Astrocyte of the spinal cord (primary cell): ENCODE measurements around the gene GKN1.

ENCODE experiments used
- DNase-seq: peaks from one replicate; pipeline ENCODE4 v3.0.0; 2011; ENCODE audit warnings: low read depth, low spot score
- H3K4me3 ChIP-seq: 2 replicates; pipeline ENCODE4 v1.5.1; 2011; ENCODE audit warnings: low read depth, mild to moderate bottlenecking, low read length, moderate library complexity
- CTCF ChIP-seq: IDR thresholded peaks from 2 replicates; pipeline ENCODE4 v1.5.1; 2012; ENCODE audit warnings: low read depth, mild to moderate bottlenecking, low read length, inconsistent platforms
- in situ Hi-C: cut with HindIII; loops from 2 replicates; pipeline ENCODE4 v1.10.0; 2017; ENCODE audit warnings: low sequenced_read_pairs

Gene GKN1

DNA sequence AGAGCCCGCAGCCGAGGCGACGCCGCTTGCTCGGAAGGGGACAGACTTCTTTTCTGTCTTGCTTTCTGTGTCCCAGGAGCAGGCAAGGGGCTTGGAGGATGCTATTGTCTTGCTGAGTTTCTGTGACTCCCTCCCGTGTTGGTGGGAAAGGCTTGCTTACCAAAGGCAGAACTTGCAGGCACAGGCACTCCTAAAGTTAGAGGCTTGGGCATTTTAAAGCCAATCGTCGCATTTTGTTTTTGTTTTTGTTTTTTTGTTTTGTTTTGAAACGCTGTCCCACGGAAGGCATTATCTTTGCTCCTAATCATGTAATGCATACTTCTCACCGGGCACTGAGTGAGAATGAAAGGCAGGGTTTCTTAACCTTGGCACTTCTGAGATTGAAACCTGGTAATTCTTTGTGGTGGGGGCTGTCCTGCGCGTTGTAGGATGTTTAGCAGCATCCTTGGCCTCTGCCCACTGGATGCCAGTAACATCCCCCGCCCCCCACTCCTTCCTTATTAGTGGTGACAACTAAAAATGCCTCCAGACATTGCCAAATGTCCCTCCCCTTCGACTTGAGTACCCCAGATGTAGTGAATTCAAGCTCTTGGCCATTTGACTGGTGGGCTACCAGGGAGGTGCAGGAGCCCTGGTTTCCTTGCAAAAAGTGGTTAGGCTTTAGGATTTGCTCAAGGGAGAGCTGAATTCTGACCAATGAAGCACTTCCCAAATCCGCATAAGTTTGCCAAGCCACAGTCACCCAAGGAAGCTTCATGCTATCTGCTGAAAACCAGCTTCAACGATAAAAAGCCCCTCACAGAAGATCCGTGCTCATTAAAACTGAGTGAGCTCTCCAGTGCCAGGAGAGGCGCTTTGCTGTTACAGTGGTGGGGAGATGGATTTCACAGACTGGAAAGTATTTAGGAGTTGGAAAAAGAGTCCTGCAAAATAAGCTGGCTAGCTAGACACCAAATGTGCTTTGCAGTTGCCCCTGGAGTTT, 39.7 kb downstream of the GKN1 start:
- peak; percentile 8 for TF ChIP-seq CTCF
- in situ Hi-C loops = no loop called here
- peak; percentile 65 for DNase-seq
- H3K4me3 ChIP-seq = peak overlapping the region; percentile 87

DNA sequence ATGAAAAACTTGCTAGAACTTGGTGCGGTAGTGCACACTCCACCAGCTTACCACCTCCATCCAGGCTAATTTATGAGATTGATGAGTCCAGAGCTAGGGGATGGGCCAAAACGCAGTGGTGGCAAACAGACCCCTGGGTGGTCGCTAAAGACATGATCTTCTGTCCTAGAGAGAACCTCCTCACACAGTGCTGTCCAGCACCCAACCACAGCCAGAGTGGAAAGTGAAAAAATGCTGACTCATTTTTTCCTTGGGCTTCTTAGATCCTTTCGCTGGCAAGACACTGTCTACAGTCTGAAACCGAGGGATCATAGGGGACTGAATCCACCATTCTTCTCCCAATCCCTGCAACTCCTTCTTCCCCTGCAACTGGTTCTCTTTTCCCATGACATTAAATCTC, 42.6 kb downstream of the GKN1 start:
- in situ Hi-C loops = no loop called here
- peak; percentile 73 for DNase-seq
- no peak for TF ChIP-seq CTCF
- no peak overlapping the region for H3K4me3 ChIP-seq

DNA sequence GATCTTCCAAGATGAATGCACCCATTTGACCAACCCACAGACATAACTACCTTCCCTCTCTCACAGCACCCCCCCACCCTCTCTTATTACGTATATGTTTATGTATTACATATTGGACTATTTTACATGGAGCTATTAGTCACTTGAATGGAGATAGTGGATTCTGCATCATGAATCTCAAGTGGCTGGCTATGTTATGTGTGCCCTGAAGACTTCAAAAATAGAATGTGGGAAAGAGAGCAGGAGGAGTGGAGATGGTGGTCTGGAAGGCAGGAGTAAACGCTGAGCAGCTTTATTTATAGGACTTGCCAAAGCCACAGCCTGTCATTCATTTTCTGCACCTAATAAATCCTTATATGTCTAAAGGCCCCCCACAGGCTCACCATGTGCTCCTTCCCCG, 43.4 kb downstream of the GKN1 start:
- in situ Hi-C loops = no loop called here
- no peak for TF ChIP-seq CTCF
- no peak overlapping the region for H3K4me3 ChIP-seq
- no peak for DNase-seq

GRCh38 chr2:69018678-69019095, 44.3 kb downstream of the GKN1 start:
- no peak for DNase-seq
- H3K4me3 ChIP-seq = no peak overlapping the region
- in situ Hi-C loops = no loop called here
- TF ChIP-seq CTCF = no peak

GRCh38 chr2:69020496-69021426, 46.3 kb downstream of the GKN1 start:
- no peak overlapping the region for H3K4me3 ChIP-seq
- TF ChIP-seq CTCF = no peak
- no peak for DNase-seq
- in situ Hi-C loops = no loop called here

- no peak overlapping the region for H3K4me3 ChIP-seq
- in situ Hi-C loops = no loop called here
- no peak for DNase-seq
- no peak for TF ChIP-seq CTCF
These were observed 47.3 kb downstream of the GKN1 start for GRCh38 chr2:69021727-69022126.
